ENCODE data around the gene OTOP3.

OTOP3 gene

GRCh38 chr17:74935585-74936469 is at the start of gene OTOP3:
OTOP3 (plus strand) TSS chr17:74935898; CDS start chr17:74935922, 24 bp downstream.
- no peak for TF ChIP-seq CTCF (conservative IDR thresholded peaks at IDR 0.05; ENCODE audit: low read length)
- no peak for DNase-seq (ENCODE audit: low read depth)
- H3K4me3 ChIP-seq (ENCODE audit: low read length) = no peak within 1 kb of the TSS

- H3K4me3 ChIP-seq (ENCODE audit: low read length) = no peak overlapping the region
- DNase-seq (ENCODE audit: low read depth) = no peak
- TF ChIP-seq CTCF (conservative IDR thresholded peaks at IDR 0.05; ENCODE audit: low read length) = no peak
Observed at GRCh38 chr17:74888469-74888868, 47.2 kb upstream of the OTOP3 start.

GRCh38 chr17:74890554-74890953 is 45.1 kb upstream of the OTOP3 start:
- no peak for DNase-seq (ENCODE audit: low read depth)
- no peak overlapping the region for H3K4me3 ChIP-seq (ENCODE audit: low read length)
- no peak for TF ChIP-seq CTCF (conservative IDR thresholded peaks at IDR 0.05; ENCODE audit: low read length)

GRCh38 chr17:74892013-74892841 is 43.5 kb upstream of the OTOP3 start:
- no peak for TF ChIP-seq CTCF (conservative IDR thresholded peaks at IDR 0.05; ENCODE audit: low read length)
- DNase-seq (ENCODE audit: low read depth) = no peak
- no peak overlapping the region for H3K4me3 ChIP-seq (ENCODE audit: low read length)

- no peak for DNase-seq (ENCODE audit: low read depth)
- H3K4me3 ChIP-seq (ENCODE audit: low read length) = no peak within 1 kb of the TSS
- TF ChIP-seq CTCF (conservative IDR thresholded peaks at IDR 0.05; ENCODE audit: low read length) = no peak
Observed at GRCh38 chr17:74892974-74893911, 42.5 kb upstream of the OTOP3 start, which contains the start of gene FADS6. FADS6 (minus strand) TSS chr17:74893633; CDS start chr17:74893595, 38 bp downstream.

- DNase-seq (ENCODE audit: low read depth) = no peak
- TF ChIP-seq CTCF (conservative IDR thresholded peaks at IDR 0.05; ENCODE audit: low read length) = no peak
- H3K4me3 ChIP-seq (ENCODE audit: low read length) = no peak overlapping the region
Observed at GRCh38 chr17:74893936-74894671, 41.6 kb upstream of the OTOP3 start.
